Osteoblast (primary cell): ENCODE measurements around the gene PRICKLE2. TPM values are rescaled to one million over a fixed set of nuclear protein-coding genes. Genes with fewer than 3 reads are reported as not detected.
A peak's percentile ranks its signal among the peaks of the same experiment; 100 is the strongest.

Experiments
- DNase-seq: peaks from one replicate; pipeline ENCODE4 v3.0.0; 2011; ENCODE audit warnings: low spot score, mixed read lengths; ENCODE audit not compliant: insufficient read length; ENCODE audit errors: missing footprints
- H2AFZ ChIP-seq: 2 replicates; pipeline ENCODE4 v1.6.0; 2011; ENCODE audit warnings: mild to moderate bottlenecking, low read length
- H3K27ac ChIP-seq: 2 replicates; pipeline ENCODE4 v1.5.1; 2011; ENCODE audit warnings: mild to moderate bottlenecking, low read depth, low read length, moderate library complexity
- H3K27me3 ChIP-seq: 2 replicates; pipeline ENCODE4 v1.6.0; 2012; ENCODE audit warnings: mild to moderate bottlenecking, control low read depth, inconsistent platforms, low read length, moderate library complexity; ENCODE audit not compliant: insufficient read depth
- H3K36me3 ChIP-seq: 2 replicates; pipeline ENCODE4 v1.5.1; 2011; ENCODE audit warnings: mild to moderate bottlenecking, low read length, control low read depth, moderate library complexity; ENCODE audit not compliant: insufficient read depth
- H3K4me1 ChIP-seq: 2 replicates; pipeline ENCODE4 v1.5.1; 2011; ENCODE audit warnings: mild to moderate bottlenecking, low read length, control low read depth, moderate library complexity; ENCODE audit not compliant: insufficient read depth
- H3K4me2 ChIP-seq: 2 replicates; pipeline ENCODE4 v1.6.0; 2011; ENCODE audit warnings: mild to moderate bottlenecking, low read length; ENCODE audit not compliant: insufficient read depth
- H3K4me3 ChIP-seq: fragments of 200-600 bp; sonication (generic); 3 replicates; pipeline ENCODE4 v1.5.1; 2012; ENCODE audit warnings: mild to moderate bottlenecking, low read length, inconsistent platforms; ENCODE audit not compliant: insufficient read depth
- H3K79me2 ChIP-seq: 2 replicates; pipeline ENCODE4 v1.6.0; 2012; ENCODE audit warnings: mild to moderate bottlenecking, low read length, control low read depth, inconsistent platforms; ENCODE audit not compliant: insufficient read depth
- H3K9me3 ChIP-seq: 2 replicates; pipeline ENCODE4 v1.5.1; 2011; ENCODE audit warnings: low read depth, low read length, control low read depth
- H4K20me1 ChIP-seq: 2 replicates; pipeline ENCODE4 v1.6.0; 2012; ENCODE audit warnings: mild to moderate bottlenecking, low read length, control low read depth; ENCODE audit not compliant: insufficient read depth
- total RNA-seq: library from RNA; depleted of rRNA; stranded (reverse); fragments of >200 nt; gene quantifications from 2 replicates; pipeline ENCODE4 v1.2.3, GENCODE V29; 2012
- TF ChIP-seq, protein P1 (sequence below): IDR thresholded peaks from 2 replicates; pipeline ENCODE4 v1.5.1; 2011; ENCODE audit warnings: mild to moderate bottlenecking, low read depth, low read length, moderate library complexity; ENCODE audit errors: extremely low read depth

PRICKLE2 gene
- total RNA-seq, 1 donor = 18.8 TPM

GRCh38 chr3:64203969-64204908 lies 21.0 kb downstream of the PRICKLE2 start:
- Histone ChIP-seq H4K20me1 (peaks cover 28% of the 10 kb centered on the region), H3K27ac (no peak overlapping the region), H3K9me3 (no peaks in the 10 kb centered on the region), H3K79me2 (peaks cover 45% of the 10 kb centered on the region), H3K4me1 (peaks cover 5% of the 10 kb centered on the region), H3K4me3 (no peak overlapping the region), H3K4me2 (no peak overlapping the region), H2AFZ (no peak overlapping the region), H3K36me3 (no peaks in the 10 kb centered on the region), H3K27me3 (no peaks in the 10 kb centered on the region)
- TF ChIP-seq, protein P1, sequence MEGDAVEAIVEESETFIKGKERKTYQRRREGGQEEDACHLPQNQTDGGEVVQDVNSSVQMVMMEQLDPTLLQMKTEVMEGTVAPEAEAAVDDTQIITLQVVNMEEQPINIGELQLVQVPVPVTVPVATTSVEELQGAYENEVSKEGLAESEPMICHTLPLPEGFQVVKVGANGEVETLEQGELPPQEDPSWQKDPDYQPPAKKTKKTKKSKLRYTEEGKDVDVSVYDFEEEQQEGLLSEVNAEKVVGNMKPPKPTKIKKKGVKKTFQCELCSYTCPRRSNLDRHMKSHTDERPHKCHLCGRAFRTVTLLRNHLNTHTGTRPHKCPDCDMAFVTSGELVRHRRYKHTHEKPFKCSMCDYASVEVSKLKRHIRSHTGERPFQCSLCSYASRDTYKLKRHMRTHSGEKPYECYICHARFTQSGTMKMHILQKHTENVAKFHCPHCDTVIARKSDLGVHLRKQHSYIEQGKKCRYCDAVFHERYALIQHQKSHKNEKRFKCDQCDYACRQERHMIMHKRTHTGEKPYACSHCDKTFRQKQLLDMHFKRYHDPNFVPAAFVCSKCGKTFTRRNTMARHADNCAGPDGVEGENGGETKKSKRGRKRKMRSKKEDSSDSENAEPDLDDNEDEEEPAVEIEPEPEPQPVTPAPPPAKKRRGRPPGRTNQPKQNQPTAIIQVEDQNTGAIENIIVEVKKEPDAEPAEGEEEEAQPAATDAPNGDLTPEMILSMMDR = no peak
- DNase-seq = peak; percentile 8

GRCh38 chr3:64203216-64203615 lies 22.1 kb downstream of the PRICKLE2 start:
- peak; percentile 75 for DNase-seq
- TF ChIP-seq, protein P1 = no peak
- no peaks in the 10 kb centered on the region for H3K27me3 ChIP-seq
- no peak overlapping the region for H3K27ac ChIP-seq
- peak overlapping the region; percentile 26 for H3K4me2 ChIP-seq
- H3K79me2 ChIP-seq = peaks cover 39% of the 10 kb centered on the region
- H3K9me3 ChIP-seq = no peaks in the 10 kb centered on the region
- no peak overlapping the region for H3K4me3 ChIP-seq
- H3K4me1 ChIP-seq = peaks cover 5% of the 10 kb centered on the region
- H2AFZ ChIP-seq = no peak overlapping the region
- peaks cover 4% of the 10 kb centered on the region for H3K36me3 ChIP-seq
- peaks cover 24% of the 10 kb centered on the region for H4K20me1 ChIP-seq

DNA sequence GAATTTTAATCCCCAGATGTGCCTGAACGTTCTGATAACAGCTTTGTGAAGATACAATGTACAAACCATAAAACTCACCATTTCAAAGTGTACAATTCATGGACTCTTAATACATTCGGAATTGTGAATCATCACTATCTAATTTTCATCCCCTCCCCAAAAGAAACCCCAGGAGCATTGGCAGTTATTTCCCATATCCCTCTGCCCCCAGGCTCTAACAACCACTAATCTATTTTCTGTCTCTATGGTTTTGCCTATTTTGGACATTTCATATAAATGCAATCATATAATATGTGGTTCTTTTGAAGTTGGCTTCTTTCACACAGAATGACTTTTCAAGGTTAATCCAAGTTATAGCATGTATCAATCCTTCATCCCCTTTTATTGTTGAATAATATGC lies 25.3 kb downstream of the PRICKLE2 start:
- peaks cover 4% of the 10 kb centered on the region for H3K36me3 ChIP-seq
- peaks cover 10% of the 10 kb centered on the region for H4K20me1 ChIP-seq
- no peak overlapping the region for H3K4me3 ChIP-seq
- TF ChIP-seq, protein P1 = no peak
- no peaks in the 10 kb centered on the region for H3K9me3 ChIP-seq
- peaks cover 19% of the 10 kb centered on the region for H3K79me2 ChIP-seq
- H3K27ac ChIP-seq = no peak overlapping the region
- no peaks in the 10 kb centered on the region for H3K27me3 ChIP-seq
- no peaks in the 10 kb centered on the region for H3K4me1 ChIP-seq
- DNase-seq = no peak
- no peak overlapping the region for H3K4me2 ChIP-seq
- H2AFZ ChIP-seq = no peak overlapping the region

DNA sequence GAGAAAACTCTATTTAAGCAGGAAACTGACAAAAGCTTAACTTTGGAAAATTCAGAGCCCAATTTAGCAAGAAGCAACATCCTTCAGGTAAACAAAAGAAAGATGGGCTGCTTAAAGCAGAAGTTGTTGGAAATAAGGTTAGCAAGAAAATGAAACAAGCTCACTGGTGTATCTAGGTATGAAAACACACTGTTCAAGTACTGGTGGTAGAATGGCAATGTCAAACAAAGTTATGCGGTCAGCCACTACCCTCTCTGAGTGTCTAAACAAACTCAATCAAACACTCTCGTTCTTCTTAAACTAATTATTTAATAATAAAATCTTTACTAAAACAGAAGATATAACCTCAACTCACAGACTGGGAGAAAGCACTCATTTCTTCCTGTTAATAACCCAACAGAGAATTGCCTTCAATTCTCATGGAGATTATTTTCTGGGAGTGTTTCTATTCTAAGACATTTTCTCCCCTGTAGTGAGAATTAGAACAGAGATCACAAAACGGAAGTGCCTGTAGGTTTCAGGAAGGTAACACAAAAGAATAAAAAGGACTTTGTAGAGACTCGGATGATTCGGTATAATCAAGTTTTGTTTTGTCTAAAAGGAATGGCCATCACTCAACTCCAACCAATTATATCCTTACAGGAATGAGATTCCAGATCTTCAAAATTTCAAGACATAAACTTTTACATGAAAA lies 28.9 kb downstream of the PRICKLE2 start:
- H4K20me1 ChIP-seq = no peaks in the 10 kb centered on the region
- no peaks in the 10 kb centered on the region for H3K9me3 ChIP-seq
- no peak overlapping the region for H3K4me3 ChIP-seq
- no peak overlapping the region for H2AFZ ChIP-seq
- H3K4me2 ChIP-seq = no peak overlapping the region
- peaks cover 8% of the 10 kb centered on the region for H3K79me2 ChIP-seq
- peaks cover 4% of the 10 kb centered on the region for H3K36me3 ChIP-seq
- no peaks in the 10 kb centered on the region for H3K4me1 ChIP-seq
- no peak overlapping the region for H3K27ac ChIP-seq
- TF ChIP-seq, protein P1 = no peak
- DNase-seq = no peak
- H3K27me3 ChIP-seq = no peaks in the 10 kb centered on the region
